Left ventricle myocardium inferior (tissue), 1 donor: ENCODE measurements around the gene TMEM185B. TPM values are rescaled to one million over a fixed set of nuclear protein-coding genes. Genes with fewer than 3 reads are reported as not detected.

Source experiments
- DNase-seq: peaks from one replicate; pipeline ENCODE4 v3.0.0-alpha.2; 2020
- H3K27ac ChIP-seq: fragments of 200-600 bp; replicated peaks from 2 replicates; pipeline ENCODE4 v1.8.0; 2021
- H3K27me3 ChIP-seq: fragments of 200-600 bp; 2 replicates; pipeline ENCODE4 v1.8.0; 2021; ENCODE audit warnings: low read depth
- H3K36me3 ChIP-seq: fragments of 200-600 bp; 2 replicates; pipeline ENCODE4 v1.8.0; 2021
- H3K4me1 ChIP-seq: fragments of 200-600 bp; 2 replicates; pipeline ENCODE4 v1.8.0; 2021
- H3K4me3 ChIP-seq: fragments of 200-600 bp; 2 replicates; pipeline ENCODE4 v1.8.0; 2021; ENCODE audit warnings: mild to moderate bottlenecking, moderate library complexity
- H3K9me3 ChIP-seq: fragments of 200-600 bp; replicated peaks from 2 replicates; pipeline ENCODE4 v1.8.0; 2021
- intact Hi-C: fragments of 100-400 bp; cut with micrococcal nuclease; formaldehyde crosslinking; loops from one replicate; pipeline ENCODE4 v1.11.0; 2022
- total RNA-seq: library from RNA; stranded (reverse); fragmentation: NEBNext Ultra II Directional; extraction: Animal tissue kit (Norgen Biotek cat#: 25700); gene quantifications from one replicate; pipeline ENCODE4 v1.2.1, GENCODE V29; 2021
- TF ChIP-seq, protein P1 (sequence below): fragments of 200-600 bp; IDR thresholded peaks from 2 replicates; pipeline ENCODE4 v1.8.0; 2021; ENCODE audit warnings: antibody characterized with exemption, mild to moderate bottlenecking, borderline replicate concordance
- donor health status: DM: no; HTN: yes; CAD: no; lungs with severe emphysema.

Gene TMEM185B
- total RNA-seq, 1 donor from 2014 or later: 21.0 TPM

DNA sequence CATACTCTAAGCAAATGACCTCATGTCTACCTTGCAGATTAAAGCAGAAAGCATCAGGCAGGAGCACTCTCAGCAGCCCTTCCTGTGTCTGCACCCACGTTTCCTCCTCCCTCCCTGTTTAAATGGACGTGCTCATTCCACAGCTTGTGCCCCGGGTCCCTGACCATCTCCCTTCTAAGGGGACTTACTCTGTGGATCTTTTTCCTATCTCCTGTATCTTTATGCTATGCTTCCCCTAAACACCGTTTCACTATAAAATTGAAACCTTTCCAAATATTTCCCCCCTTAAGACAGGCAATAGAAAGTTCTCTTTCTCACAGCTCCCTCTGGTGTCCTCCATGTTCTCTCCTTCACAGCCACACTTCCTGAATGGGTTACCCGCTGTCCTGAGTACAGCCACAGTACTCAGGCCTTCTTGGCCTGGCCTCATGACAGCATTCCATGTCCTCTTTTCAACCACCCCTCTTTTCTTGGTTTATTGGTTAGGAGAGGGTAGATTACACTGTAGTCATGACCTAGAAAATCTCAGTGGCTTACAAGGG is 41.1 kb downstream of the TMEM185B start:
- TF ChIP-seq, protein P1, sequence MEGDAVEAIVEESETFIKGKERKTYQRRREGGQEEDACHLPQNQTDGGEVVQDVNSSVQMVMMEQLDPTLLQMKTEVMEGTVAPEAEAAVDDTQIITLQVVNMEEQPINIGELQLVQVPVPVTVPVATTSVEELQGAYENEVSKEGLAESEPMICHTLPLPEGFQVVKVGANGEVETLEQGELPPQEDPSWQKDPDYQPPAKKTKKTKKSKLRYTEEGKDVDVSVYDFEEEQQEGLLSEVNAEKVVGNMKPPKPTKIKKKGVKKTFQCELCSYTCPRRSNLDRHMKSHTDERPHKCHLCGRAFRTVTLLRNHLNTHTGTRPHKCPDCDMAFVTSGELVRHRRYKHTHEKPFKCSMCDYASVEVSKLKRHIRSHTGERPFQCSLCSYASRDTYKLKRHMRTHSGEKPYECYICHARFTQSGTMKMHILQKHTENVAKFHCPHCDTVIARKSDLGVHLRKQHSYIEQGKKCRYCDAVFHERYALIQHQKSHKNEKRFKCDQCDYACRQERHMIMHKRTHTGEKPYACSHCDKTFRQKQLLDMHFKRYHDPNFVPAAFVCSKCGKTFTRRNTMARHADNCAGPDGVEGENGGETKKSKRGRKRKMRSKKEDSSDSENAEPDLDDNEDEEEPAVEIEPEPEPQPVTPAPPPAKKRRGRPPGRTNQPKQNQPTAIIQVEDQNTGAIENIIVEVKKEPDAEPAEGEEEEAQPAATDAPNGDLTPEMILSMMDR: no peak
- no peak for DNase-seq
- H3K27ac ChIP-seq: no peak overlapping the region
- intact Hi-C loops: no loop called here
- no peaks in the 10 kb centered on the region for H3K36me3 ChIP-seq
- H3K4me3 ChIP-seq: no peak overlapping the region
- no peaks in the 10 kb centered on the region for H3K9me3 ChIP-seq
- H3K27me3 ChIP-seq: no peaks in the 10 kb centered on the region
- H3K4me1 ChIP-seq: peaks cover 2% of the 10 kb centered on the region

DNA sequence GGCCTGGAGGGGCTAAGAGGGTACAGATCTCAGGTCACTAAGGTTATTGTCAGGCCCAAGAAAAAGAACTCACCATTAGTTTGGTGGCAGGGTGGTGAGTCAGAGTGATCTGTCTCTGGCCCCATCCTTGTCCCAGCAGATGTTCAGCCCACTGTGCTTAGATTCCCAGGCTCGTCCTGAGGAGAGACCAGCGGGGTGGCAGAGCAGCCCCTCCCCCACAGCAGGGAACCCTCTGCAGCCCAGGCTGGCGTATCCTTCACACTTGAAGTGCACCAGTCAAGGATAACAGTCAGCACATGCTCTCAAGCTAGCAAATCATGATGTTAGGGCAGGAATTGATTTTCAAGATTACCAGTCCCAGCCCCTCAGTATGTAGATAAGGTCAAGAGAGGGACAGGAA is 43.1 kb downstream of the TMEM185B start:
- intact Hi-C loops: no loop called here
- TF ChIP-seq, protein P1: no peak
- Histone ChIP-seq H3K27ac (no peak overlapping the region), H3K27me3 (no peaks in the 10 kb centered on the region), H3K9me3 (no peaks in the 10 kb centered on the region), H3K36me3 (no peaks in the 10 kb centered on the region), H3K4me3 (no peak overlapping the region), H3K4me1 (peaks cover 13% of the 10 kb centered on the region)
- no peak for DNase-seq

DNA sequence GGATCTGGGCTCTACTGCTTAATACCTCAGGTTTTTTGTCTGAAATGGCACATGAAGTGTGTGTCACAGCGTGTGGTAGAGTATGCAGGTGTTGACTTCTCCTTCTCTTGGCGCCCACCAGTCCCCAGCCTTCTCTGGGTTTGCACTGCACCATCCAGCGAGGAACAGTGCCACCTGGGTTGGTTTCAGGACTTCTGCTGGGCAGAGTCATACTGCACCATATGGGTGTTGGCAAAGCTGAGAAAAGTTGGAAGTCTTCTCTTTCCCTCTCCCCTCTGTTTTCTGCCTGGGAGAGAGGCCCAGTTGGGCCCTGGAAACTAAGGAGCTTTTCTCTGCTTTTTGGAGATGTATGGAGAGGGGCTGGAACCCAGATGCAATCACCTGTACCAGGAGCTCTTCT is 43.8 kb downstream of the TMEM185B start:
- DNase-seq: no peak
- H3K9me3 ChIP-seq: no peaks in the 10 kb centered on the region
- no peaks in the 10 kb centered on the region for H3K27me3 ChIP-seq
- no peak overlapping the region for H3K27ac ChIP-seq
- intact Hi-C loops: no loop called here
- TF ChIP-seq, protein P1: no peak
- peaks cover 13% of the 10 kb centered on the region for H3K4me1 ChIP-seq
- no peak overlapping the region for H3K4me3 ChIP-seq
- H3K36me3 ChIP-seq: no peaks in the 10 kb centered on the region

DNA sequence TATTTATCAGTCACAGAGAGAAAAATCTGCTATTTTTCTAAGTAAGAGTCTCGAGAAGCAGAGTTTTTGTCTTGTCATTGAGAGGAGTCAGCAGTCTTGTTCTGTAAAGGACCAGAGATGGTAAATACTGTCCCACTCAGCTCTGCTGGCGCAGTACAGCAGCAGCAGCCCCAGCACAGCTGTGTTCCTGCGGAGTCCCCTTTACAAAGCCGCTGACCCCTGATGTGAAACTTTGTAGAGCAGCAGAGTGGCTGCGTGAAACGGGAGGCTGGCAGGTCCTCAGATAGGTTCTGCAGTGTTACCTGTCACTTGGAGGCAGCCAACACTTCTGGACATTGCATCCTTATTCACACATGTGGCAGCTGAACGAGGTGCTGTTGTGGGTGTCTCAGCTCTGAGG is 45.2 kb downstream of the TMEM185B start:
- peaks cover 13% of the 10 kb centered on the region for H3K4me1 ChIP-seq
- no peaks in the 10 kb centered on the region for H3K9me3 ChIP-seq
- H3K27me3 ChIP-seq: no peaks in the 10 kb centered on the region
- no peak overlapping the region for H3K27ac ChIP-seq
- intact Hi-C loops: no loop called here
- TF ChIP-seq, protein P1: no peak
- H3K36me3 ChIP-seq: no peaks in the 10 kb centered on the region
- no peak for DNase-seq
- H3K4me3 ChIP-seq: no peak overlapping the region

DNA sequence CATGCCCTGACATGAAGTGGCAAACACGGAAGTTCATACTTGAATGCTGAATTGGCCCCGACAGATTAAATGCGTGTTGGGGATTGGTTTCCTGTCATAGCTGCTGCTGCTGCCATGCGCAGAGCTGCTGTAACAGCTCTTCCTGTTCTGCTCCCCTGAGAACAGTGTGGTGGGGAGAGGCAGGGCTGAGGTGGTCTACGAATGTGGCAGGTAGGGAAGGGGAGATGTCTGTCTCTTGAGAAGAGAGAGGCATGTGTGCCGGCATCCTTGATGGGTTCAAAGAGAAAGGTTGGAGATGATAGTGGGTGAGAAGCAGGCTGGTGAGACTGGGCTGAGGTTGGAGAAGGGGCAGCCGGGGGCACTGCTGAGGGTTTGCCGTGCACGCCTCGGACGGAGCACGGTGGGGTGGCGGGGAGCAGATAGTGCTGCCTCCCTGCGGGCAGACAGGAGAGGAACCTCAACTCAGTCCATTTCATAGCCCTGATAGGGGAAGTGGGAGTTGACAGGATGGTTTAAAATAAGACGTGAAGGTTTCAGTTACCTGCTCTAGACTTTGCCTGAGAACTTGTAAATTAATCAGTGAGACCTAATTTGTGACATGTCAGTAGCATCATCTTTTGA is 46.1 kb downstream of the TMEM185B start:
- Histone ChIP-seq H3K27me3 (no peaks in the 10 kb centered on the region), H3K4me1 (peaks cover 13% of the 10 kb centered on the region), H3K36me3 (no peaks in the 10 kb centered on the region), H3K27ac (no peak overlapping the region), H3K4me3 (peak overlapping the region; percentile 44), H3K9me3 (no peaks in the 10 kb centered on the region)
- TF ChIP-seq, protein P1: peak; percentile 30
- intact Hi-C loops: no loop called here
- peak; percentile 25 for DNase-seq
